Large intestine (tissue), 3 donors: ENCODE measurements around the gene FGD5. TPM values are rescaled to one million over a fixed set of nuclear protein-coding genes. Genes with fewer than 3 reads are reported as not detected.

Experiments used
- DNase-seq, 2 donors: peaks; one replicate each; pipeline versions ENCODE4 v3.0.0 to v3.0.0-alpha.2; 2013
- H3K27ac ChIP-seq: one replicate; pipeline ENCODE4 v1.5.1; 2013; ENCODE audit warnings: low read length
- H3K27me3 ChIP-seq: 2 replicates; pipeline ENCODE4 v1.6.1; 2013; ENCODE audit warnings: low read length; ENCODE audit not compliant: control insufficient read depth, insufficient read depth
- H3K36me3 ChIP-seq: 2 replicates; pipeline ENCODE4 v1.6.1; 2013; ENCODE audit warnings: low read length; ENCODE audit not compliant: control insufficient read depth, insufficient read depth
- H3K4me1 ChIP-seq: one replicate; pipeline ENCODE4 v1.6.1; 2013; ENCODE audit warnings: low read length; ENCODE audit not compliant: control insufficient read depth, insufficient read depth
- H3K4me3 ChIP-seq: one replicate; pipeline ENCODE4 v1.5.1; 2013; ENCODE audit warnings: low read length
- H3K9me3 ChIP-seq: one replicate; pipeline ENCODE4 v1.6.1; 2013; ENCODE audit warnings: mild to moderate bottlenecking, low read depth, low read length, moderate library complexity; ENCODE audit not compliant: control insufficient read depth
- WGBS: methylation state at CpG from one replicate; pipeline ENCODE4 v1.1.5; 2013; ENCODE audit warnings: low lambda C conversion rate; ENCODE audit not compliant: insufficient coverage; 5-methylcytosine and 5-hydroxymethylcytosine counted together
- polyA plus RNA-seq: library from polyadenylated mRNA; unstranded; fragments of 120-200 nt; gene quantifications from one replicate; pipeline ENCODE4 v1.2.1, GENCODE V29; 2013

FGD5 gene
- polyA plus RNA-seq, 1 donor, result 6.3 TPM

- no peak overlapping the region for H3K4me3 ChIP-seq
- peaks cover 40% of the 10 kb centered on the region for H3K4me1 ChIP-seq
- DNase-seq, result peak; percentile 81 to 93
- no peaks in the 10 kb centered on the region for H3K9me3 ChIP-seq
- no peaks in the 10 kb centered on the region for H3K27me3 ChIP-seq
- WGBS, result no CpG with 5 or more reads among the region's 6 CpGs
- no peaks in the 10 kb centered on the region for H3K36me3 ChIP-seq
- H3K27ac ChIP-seq, result peak overlapping the region; percentile 87
Measured at GRCh38 chr3:14935592-14936345, 117.0 kb downstream of the FGD5 start.

GRCh38 chr3:14938954-14939353, 120.2 kb downstream of the FGD5 start:
- Histone ChIP-seq H3K27me3 (no peaks in the 10 kb centered on the region), H3K36me3 (peaks cover 3% of the 10 kb centered on the region), H3K9me3 (no peaks in the 10 kb centered on the region), H3K4me3 (no peak overlapping the region), H3K4me1 (peaks cover 50% of the 10 kb centered on the region), H3K27ac (no peak overlapping the region)
- DNase-seq, result no peak
- WGBS, result no CpG with 5 or more reads among the region's 4 CpGs

- DNase-seq, result no peak
- Histone ChIP-seq H3K36me3 (peaks cover 18% of the 10 kb centered on the region), H3K4me3 (no peak overlapping the region), H3K27me3 (no peaks in the 10 kb centered on the region), H3K4me1 (peaks cover 28% of the 10 kb centered on the region), H3K27ac (no peak overlapping the region), H3K9me3 (no peaks in the 10 kb centered on the region)
- no CpG with 5 or more reads among the region's 1 CpG for WGBS
Measured at GRCh38 chr3:14941871-14942270, 123.1 kb downstream of the FGD5 start.

GRCh38 chr3:14943042-14943441, 124.3 kb downstream of the FGD5 start:
- no peaks in the 10 kb centered on the region for H3K9me3 ChIP-seq
- peaks cover 18% of the 10 kb centered on the region for H3K36me3 ChIP-seq
- no peak overlapping the region for H3K4me3 ChIP-seq
- DNase-seq, result peak; percentile 51 to 77
- no peaks in the 10 kb centered on the region for H3K27me3 ChIP-seq
- H3K4me1 ChIP-seq, result peaks cover 18% of the 10 kb centered on the region
- H3K27ac ChIP-seq, result peak overlapping the region; percentile 42

DNA sequence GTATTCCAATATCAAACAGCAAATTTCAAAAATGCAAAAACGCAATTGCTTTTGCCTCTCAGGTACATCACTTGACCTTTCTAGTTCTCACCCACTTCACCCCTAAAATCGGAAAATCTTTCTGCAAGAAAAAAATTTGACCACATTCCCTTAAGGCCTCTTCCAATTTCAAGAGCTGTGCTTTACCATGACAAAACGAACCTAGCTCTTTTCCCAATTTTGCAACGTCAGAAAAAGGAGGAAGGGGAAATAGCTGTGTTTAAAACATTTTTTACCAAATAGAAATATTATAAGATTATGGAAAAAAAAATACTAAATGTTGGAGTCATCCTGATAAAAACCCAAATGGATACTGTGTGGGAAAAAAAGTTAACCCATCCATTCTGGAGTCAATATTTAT, 127.5 kb downstream of the FGD5 start:
- Histone ChIP-seq H3K27ac (peak overlapping the region; percentile 100), H3K27me3 (no peaks in the 10 kb centered on the region), H3K4me1 (peaks cover 29% of the 10 kb centered on the region), H3K4me3 (peak overlapping the region; percentile 97), H3K9me3 (no peaks in the 10 kb centered on the region), H3K36me3 (peaks cover 18% of the 10 kb centered on the region)
- 17% methylated on average over 2 of the region's 4 CpGs for WGBS
- no peak for DNase-seq

- peaks cover 29% of the 10 kb centered on the region for H3K4me1 ChIP-seq
- peaks cover 18% of the 10 kb centered on the region for H3K36me3 ChIP-seq
- H3K9me3 ChIP-seq, result no peaks in the 10 kb centered on the region
- no peaks in the 10 kb centered on the region for H3K27me3 ChIP-seq
- WGBS, result 0% methylated on average over 1 of the region's 8 CpGs
- H3K4me3 ChIP-seq, result peak overlapping the region; percentile 97
- DNase-seq, result no peak
- H3K27ac ChIP-seq, result peak overlapping the region; percentile 100
Measured at GRCh38 chr3:14946739-14947099, 128.0 kb downstream of the FGD5 start.

- Histone ChIP-seq H3K27ac (peak within 1 kb of the TSS; percentile 100), H3K4me3 (peak within 1 kb of the TSS; percentile 97), H3K4me1 (peaks cover 26% of the 10 kb centered on the region), H3K27me3 (no peaks in the 10 kb centered on the region), H3K9me3 (no peaks in the 10 kb centered on the region), H3K36me3 (peaks cover 21% of the 10 kb centered on the region)
- DNase-seq, result peak; percentile 86 to 93
- WGBS, result no CpG with 5 or more reads among the region's 108 CpGs
Measured at GRCh38 chr3:14947100-14947885, 128.5 kb downstream of the FGD5 start, which contains the start of gene NR2C2. Gene NR2C2, plus strand, starts transcription at chr3:14947583. Its CDS starts 56,332 bp downstream, at chr3:15003915.

DNA sequence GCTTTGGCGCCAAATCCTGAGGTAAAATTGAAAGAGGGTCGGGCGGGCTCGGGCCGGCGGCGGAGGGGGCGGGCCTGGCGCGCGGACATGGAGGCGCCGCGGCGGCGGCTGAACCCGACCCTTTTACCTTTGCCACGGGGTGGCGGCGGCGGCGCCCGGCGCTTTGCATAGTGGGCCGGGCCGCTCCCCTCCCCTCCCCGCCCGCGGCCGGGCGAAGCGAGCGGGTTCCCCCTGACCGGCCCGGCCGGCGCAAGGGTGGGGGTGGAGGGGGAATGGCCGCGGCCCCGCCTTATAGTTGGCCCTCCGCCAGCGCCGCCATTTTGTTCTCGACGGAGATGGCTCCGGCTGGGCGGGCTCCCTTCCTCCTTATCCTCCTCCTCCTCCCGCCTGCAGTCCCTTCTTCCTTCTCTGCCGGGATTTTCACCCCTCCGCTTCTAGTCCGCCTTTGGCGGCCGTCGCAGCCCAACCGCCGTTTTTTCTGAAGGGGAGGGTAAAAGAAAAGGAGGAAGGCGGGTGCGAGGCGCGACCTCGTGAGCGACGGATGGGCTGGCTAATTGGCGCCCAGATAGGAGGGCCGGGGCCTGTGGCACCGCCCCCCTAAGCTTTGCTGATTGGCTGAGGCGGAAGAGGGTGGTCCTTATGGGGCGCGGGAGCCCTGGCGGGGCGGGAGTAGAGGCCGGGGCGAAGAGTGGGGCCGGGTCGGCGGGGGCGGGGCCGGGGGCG, 129.3 kb downstream of the FGD5 start:
- Histone ChIP-seq H3K27me3 (no peaks in the 10 kb centered on the region), H3K9me3 (no peaks in the 10 kb centered on the region), H3K27ac (peak overlapping the region; percentile 100), H3K4me3 (peak overlapping the region; percentile 97), H3K36me3 (peaks cover 22% of the 10 kb centered on the region), H3K4me1 (peaks cover 21% of the 10 kb centered on the region)
- peak; percentile 98 to 99 for DNase-seq
- no CpG with 5 or more reads among the region's 79 CpGs for WGBS

DNA sequence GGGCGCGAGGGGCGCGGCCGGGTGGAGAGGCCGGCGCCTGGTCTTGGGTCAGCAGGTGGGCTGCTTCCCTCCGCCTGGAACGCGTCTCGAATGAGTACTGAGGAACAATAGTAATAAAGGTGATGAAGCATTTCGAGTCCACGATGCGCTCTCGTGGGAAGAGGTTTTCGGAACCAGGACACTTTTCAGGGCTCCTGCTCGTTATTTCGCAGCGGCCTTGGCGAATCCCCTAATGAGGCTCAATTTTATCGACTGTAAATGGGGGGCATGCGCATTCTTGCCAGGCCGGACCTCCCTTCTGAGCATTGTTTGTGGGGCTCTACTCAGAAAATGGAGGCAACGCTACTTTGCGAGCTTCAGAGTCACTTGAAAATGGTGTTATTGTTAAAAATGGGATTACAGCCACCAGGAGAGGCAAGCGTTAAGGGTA, 129.9 kb downstream of the FGD5 start:
- Histone ChIP-seq H3K4me3 (peak overlapping the region; percentile 97), H3K4me1 (peaks cover 16% of the 10 kb centered on the region), H3K27me3 (no peaks in the 10 kb centered on the region), H3K36me3 (peaks cover 22% of the 10 kb centered on the region), H3K9me3 (no peaks in the 10 kb centered on the region), H3K27ac (peak overlapping the region; percentile 92)
- no CpG with 5 or more reads among the region's 26 CpGs for WGBS
- DNase-seq, result no peak

DNA sequence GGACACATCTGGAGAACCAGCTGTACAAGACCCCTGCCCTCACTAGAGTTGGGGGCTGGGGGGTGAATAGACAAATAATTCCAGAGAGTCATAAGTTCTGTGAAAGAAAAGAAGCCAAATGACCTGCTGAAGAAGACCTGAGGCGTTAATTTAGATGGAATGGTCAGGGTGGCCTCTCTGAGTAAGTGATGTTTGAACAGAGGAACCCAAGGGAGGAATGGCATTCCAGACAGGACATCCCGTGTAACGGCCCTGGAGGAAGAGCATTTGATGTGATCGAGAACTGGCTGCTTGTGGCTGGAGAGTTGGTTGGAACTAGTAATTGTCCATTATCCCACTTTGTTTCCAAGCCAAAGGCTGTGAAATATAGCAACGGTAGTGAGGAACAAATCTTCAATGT, 130.4 kb downstream of the FGD5 start:
- H3K36me3 ChIP-seq, result peaks cover 19% of the 10 kb centered on the region
- H3K9me3 ChIP-seq, result no peaks in the 10 kb centered on the region
- peak overlapping the region; percentile 92 for H3K27ac ChIP-seq
- H3K27me3 ChIP-seq, result no peaks in the 10 kb centered on the region
- DNase-seq, result no peak
- peaks cover 12% of the 10 kb centered on the region for H3K4me1 ChIP-seq
- WGBS, result 54% methylated on average over 2 of the region's 5 CpGs
- peak overlapping the region; percentile 97 for H3K4me3 ChIP-seq
